Measurements from ENCODE around the gene DHRS3. TPM values are rescaled to one million over a fixed set of nuclear protein-coding genes. Genes with fewer than 3 reads are reported as not detected.

The DHRS3 gene
- total and polyA plus RNA-seq, 2 donors (not counting 1 experiment from before 2014, with no cell fraction given), result 0.37 TPM

DNA sequence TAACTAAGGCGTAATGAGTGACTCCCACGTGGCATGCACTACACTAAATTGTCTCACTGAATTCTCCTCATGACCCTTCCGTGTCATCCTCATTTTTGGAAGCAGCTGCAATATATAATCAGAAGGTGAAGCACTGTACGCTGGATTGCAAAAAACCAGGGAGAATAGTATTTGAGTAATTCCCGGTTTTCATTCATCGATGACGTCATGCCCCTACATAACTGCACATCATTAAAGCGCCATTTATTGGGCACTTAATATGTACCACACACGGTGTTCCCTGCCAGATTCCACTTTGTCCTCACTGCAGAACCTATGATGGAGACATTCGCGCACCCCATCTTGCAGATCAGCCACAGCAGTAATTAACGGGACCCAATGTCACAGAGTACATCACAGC is 41.0 kb downstream of the DHRS3 start:
- Histone ChIP-seq H3K79me2 (ENCODE audit: control insufficient read depth, insufficient read depth, low read length) (no peaks in the 10 kb centered on the region), H3K27ac (ENCODE audit: low read length in 2 of 2) (no peak overlapping the region), H3K9me3 (ENCODE audit: control extremely low read depth in 1 of 3, control insufficient read depth in 2 of 3, insufficient read depth in 1 of 3, low read length in 2 of 3) (peaks cover 0 to 6% (median 0%) of the 10 kb centered on the region in 3 donors), H3K4me1 (ENCODE audit: control insufficient read depth in 2 of 2, insufficient read depth in 2 of 2, low read length in 2 of 2) (no peaks in the 10 kb centered on the region), H3K27me3 (replicated peaks in 1 of 4; ENCODE audit: control extremely low read depth in 1 of 4, control insufficient read depth in 3 of 4, insufficient read depth in 4 of 4, low read length in 3 of 4) (no peaks in the 10 kb centered on the region), H2AFZ (ENCODE audit: insufficient read depth, low read depth, low read length, poor library complexity, severe bottlenecking) (no peak overlapping the region), H3K4me2 (replicated peaks; ENCODE audit: low read depth, low read length, poor library complexity, severe bottlenecking) (no peak overlapping the region), H3K9ac (ENCODE audit: low read length) (no peak overlapping the region), H4K20me1 (ENCODE audit: control insufficient read depth, insufficient read depth, low read length, poor library complexity, severe bottlenecking) (no peaks in the 10 kb centered on the region), H3K36me3 (replicated peaks in 1 of 2; ENCODE audit: control extremely low read depth in 1 of 2, control insufficient read depth in 1 of 2, extremely low read depth in 1 of 2, insufficient read depth in 2 of 2, low read length in 1 of 2) (no peaks in the 10 kb centered on the region), H3K4me3 (ENCODE audit: control extremely low read depth in 1 of 5, extremely low read depth in 1 of 5, insufficient read depth in 1 of 5, low read depth in 2 of 5, low read length in 4 of 5) (no peak overlapping the region)
- DNase-seq, result no peak
- ATAC-seq (ENCODE audit: low read depth), result no peak
- TF ChIP-seq EZH2 (IDR thresholded peaks at IDR 0.05; ENCODE audit: borderline replicate concordance, insufficient read depth, low read depth, low read length, poor library complexity, severe bottlenecking), result no peak
- TF ChIP-seq CTCF (IDR thresholded peaks at IDR 0.05), result no peak
- H3K27me3 Mint-ChIP-seq, result no peaks in the 10 kb centered on the region
- no peak overlapping the region for H3K4me3 Mint-ChIP-seq
- no peaks in the 10 kb centered on the region for H3K4me1 Mint-ChIP-seq
- H3K27ac Mint-ChIP-seq, result no peak overlapping the region
- ChIA-PET POLR2A (no interaction called here), CTCF (no interaction called here)
- 95% methylated on average over 9 of the region's 12 CpGs for WGBS (ENCODE audit: insufficient coverage)
- H3K9me3 Mint-ChIP-seq (ENCODE audit: insufficient read depth), result no peaks in the 10 kb centered on the region
- intact Hi-C loops (cut with micrococcal nuclease), result no loop called here

- Mint-ChIP-seq H3K27ac (no peak overlapping the region), H3K4me1 (no peaks in the 10 kb centered on the region), H3K9me3 (ENCODE audit: insufficient read depth) (no peaks in the 10 kb centered on the region), H3K4me3 (no peak overlapping the region), H3K27me3 (no peaks in the 10 kb centered on the region)
- Histone ChIP-seq H3K79me2 (ENCODE audit: control insufficient read depth, insufficient read depth, low read length) (no peaks in the 10 kb centered on the region), H2AFZ (ENCODE audit: insufficient read depth, low read depth, low read length, poor library complexity, severe bottlenecking) (no peak overlapping the region), H3K4me2 (replicated peaks; ENCODE audit: low read depth, low read length, poor library complexity, severe bottlenecking) (no peak overlapping the region), H3K9me3 (ENCODE audit: control extremely low read depth in 1 of 3, control insufficient read depth in 2 of 3, insufficient read depth in 1 of 3, low read length in 2 of 3) (peaks cover 0 to 6% (median 0%) of the 10 kb centered on the region in 3 donors), H3K9ac (ENCODE audit: low read length) (no peak overlapping the region), H4K20me1 (ENCODE audit: control insufficient read depth, insufficient read depth, low read length, poor library complexity, severe bottlenecking) (no peaks in the 10 kb centered on the region), H3K27ac (ENCODE audit: low read length in 2 of 2) (no peak overlapping the region), H3K27me3 (replicated peaks in 1 of 4; ENCODE audit: control extremely low read depth in 1 of 4, control insufficient read depth in 3 of 4, insufficient read depth in 4 of 4, low read length in 3 of 4) (no peaks in the 10 kb centered on the region), H3K4me3 (ENCODE audit: control extremely low read depth in 1 of 5, extremely low read depth in 1 of 5, insufficient read depth in 1 of 5, low read depth in 2 of 5, low read length in 4 of 5) (no peak overlapping the region), H3K36me3 (replicated peaks in 1 of 2; ENCODE audit: control extremely low read depth in 1 of 2, control insufficient read depth in 1 of 2, extremely low read depth in 1 of 2, insufficient read depth in 2 of 2, low read length in 1 of 2) (no peaks in the 10 kb centered on the region), H3K4me1 (ENCODE audit: control insufficient read depth in 2 of 2, insufficient read depth in 2 of 2, low read length in 2 of 2) (no peaks in the 10 kb centered on the region)
- POLR2A ChIA-PET, result no interaction called here
- DNase-seq (no peak), ATAC-seq (ENCODE audit: low read depth) (no peak)
- CTCF ChIA-PET, result no interaction called here
- intact Hi-C loops (cut with micrococcal nuclease), result no loop called here
- no peak for TF ChIP-seq CTCF (IDR thresholded peaks at IDR 0.05)
- TF ChIP-seq EZH2 (IDR thresholded peaks at IDR 0.05; ENCODE audit: borderline replicate concordance, insufficient read depth, low read depth, low read length, poor library complexity, severe bottlenecking), result no peak
- WGBS (ENCODE audit: insufficient coverage), result 89% methylated on average over 5 of the region's 5 CpGs
These were observed 43.3 kb downstream of the DHRS3 start for GRCh38 chr1:12574757-12575139.

Measured in B cell (primary cell).